ENCODE data around the gene CFAP65.

DNA sequence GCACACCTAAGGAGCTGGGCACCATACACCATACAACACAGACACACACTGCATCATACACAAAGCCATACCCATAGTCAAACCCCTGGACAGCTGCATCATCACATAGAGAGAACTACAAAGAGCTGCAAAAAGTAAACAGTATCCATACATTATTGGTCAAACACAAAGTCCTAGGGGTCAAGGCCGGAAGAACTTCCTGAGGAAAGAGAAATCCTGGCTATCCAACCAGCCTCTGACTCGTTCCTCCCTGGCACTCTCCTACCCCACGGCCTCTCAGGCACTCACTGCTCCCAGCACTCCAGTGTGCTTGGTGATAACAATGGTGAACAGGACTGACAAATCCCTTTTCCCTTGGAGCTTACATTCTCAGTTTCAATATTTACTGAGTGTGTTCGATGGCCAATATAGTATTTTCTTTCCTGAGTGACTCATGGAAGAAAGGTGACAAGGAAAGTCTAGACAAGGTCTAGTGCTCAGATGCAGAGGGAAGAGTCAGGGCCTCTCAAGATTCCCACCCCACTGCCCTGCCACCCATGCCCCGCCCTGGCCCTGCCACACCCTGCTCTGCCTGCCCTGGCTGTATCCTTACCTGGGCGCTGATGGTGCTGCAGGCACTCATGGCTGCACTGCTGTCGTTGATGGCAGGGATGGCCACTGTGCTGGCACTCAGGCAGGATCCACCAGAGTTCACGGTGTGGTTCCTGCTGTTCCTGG, 3.4 kb downstream of the CFAP65 start:
- TF ChIP-seq, protein P1, sequence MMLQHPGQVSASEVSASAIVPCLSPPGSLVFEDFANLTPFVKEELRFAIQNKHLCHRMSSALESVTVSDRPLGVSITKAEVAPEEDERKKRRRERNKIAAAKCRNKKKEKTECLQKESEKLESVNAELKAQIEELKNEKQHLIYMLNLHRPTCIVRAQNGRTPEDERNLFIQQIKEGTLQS (IDR thresholded peaks at IDR 0.05): no peak
- TF ChIP-seq CEBPB (IDR thresholded peaks at IDR 0.05; ENCODE audit: low read depth) (no peak), CTCF (IDR thresholded peaks at IDR 0.05 in 2 of 3, conservative IDR thresholded peaks at IDR 0.05 in 1 of 3; ENCODE audit: borderline replicate concordance in 1 of 3, insufficient read depth in 1 of 3, low read depth in 2 of 3, low read length in 2 of 3) (no peak), SIN3A (IDR thresholded peaks at IDR 0.05; ENCODE audit: low read depth) (no peak), ZNF274 (IDR thresholded peaks at IDR 0.05; ENCODE audit: low read depth, low read length) (no peak), POLR2A (IDR thresholded peaks at IDR 0.05; ENCODE audit: borderline replicate concordance, extremely low read depth, insufficient read depth, insufficient read length) (no peak), POLR2AphosphoS5 (IDR thresholded peaks at IDR 0.05; ENCODE audit: low read depth, low read length) (no peak), EZH2phosphoT487 (IDR thresholded peaks at IDR 0.05; ENCODE audit: borderline replicate concordance) (no peak), SRF (IDR thresholded peaks at IDR 0.05; ENCODE audit: low read depth) (no peak)
